GM21825 (cell line): ENCODE data around the gene CDK10.
A peak's percentile ranks its signal among the peaks of the same experiment; 100 is the strongest.

Experiments used
- ATAC-seq: cut with Tn5 transposase; IDR thresholded peaks from one replicate; pipeline ENCODE4 v1.9.1; 2021; ENCODE audit warnings: mild to moderate bottlenecking, moderate library complexity; ENCODE audit not compliant: unreplicated experiment

The CDK10 gene

DNA sequence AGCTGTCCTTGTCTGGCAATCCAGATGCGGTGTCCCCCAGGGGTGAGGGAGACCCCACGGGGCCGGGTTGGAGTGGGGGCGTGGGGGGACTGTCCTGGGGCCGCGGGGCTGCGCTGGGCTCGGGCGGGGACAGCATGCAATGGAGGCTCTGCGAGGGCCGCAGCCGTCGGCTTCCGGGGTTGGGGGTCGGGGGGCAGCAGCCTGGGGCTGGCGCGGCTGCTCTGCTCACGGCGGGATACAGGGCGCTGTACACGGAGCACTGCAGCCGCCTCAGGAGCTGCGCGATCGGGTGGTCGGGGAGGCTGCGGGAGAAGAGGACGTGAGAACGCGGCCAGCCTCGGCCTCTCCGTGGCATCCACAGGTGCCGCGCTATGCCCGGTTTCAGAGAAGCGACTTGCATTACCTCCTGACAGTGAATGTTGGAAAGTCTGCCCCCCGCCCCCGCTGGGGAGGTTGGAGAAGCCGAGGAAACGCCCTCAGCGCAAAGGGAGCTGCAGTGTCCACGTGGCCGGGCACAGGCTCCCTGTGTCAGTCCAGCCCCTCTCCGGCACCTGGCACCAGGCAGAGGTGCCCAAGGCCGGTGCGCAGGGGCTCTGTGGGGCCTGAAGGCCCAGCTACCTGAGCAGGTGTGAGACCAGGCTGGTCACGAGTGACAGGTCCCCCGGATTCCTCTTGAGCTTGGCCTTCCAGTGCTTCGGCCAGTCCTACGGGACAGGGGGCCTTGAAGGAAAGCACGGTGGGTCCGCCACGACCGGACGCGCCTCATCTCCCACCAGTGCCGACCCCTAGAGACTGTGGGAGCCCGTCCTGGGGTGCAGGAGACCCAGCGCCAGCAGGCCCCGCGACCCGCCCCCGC lies 24.4 kb downstream of the CDK10 start:
- no peak for ATAC-seq

GRCh38 chr16:89711601-89712273 lies 25.2 kb downstream of the CDK10 start:
- no peak for ATAC-seq

DNA sequence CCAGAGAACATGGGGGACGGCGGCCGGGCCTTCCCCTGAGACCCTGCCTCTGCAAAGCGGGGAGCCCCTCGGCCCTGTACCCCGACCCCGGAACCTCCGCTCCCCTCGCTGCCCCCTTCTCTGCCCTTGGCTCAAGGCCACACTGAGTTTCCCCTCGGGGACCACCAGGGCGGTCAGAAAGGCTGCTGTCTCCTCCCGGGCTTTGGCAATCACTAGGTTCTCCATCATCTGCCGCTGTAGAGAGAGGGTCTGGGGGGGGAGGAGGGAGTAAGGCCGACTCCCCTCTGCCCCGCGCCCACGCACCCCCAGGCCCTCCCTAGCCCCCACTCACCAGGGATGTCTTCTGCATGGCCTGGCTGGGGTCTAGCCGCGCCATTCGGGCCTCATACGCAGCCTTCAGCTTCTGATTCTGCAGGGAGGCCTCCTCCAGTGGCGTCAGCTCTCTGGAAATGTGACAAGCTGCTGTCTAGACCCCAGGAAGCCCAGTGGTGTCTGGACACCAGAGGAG lies 25.8 kb downstream of the CDK10 start:
- ATAC-seq = no peak

DNA sequence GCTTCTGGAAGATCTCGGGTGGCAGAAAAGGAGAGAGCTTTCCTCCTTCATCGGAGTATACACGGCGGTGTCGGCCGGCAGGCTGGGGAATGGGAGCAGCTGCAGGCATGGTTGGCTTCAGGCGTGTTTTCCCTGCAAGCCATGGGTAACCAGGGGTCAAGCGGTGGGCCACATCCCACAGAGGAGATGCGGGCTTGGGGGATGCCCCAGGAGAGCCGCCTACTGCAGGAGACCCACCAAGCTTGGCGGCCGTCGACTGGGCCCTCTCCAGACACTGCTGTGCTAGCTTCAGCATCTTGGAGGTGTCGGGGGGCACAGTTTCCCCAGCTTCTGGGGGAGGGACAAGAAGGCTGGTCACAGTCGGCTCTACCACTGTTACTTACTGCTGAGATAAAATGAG lies 30.0 kb downstream of the CDK10 start:
- no peak for ATAC-seq

DNA sequence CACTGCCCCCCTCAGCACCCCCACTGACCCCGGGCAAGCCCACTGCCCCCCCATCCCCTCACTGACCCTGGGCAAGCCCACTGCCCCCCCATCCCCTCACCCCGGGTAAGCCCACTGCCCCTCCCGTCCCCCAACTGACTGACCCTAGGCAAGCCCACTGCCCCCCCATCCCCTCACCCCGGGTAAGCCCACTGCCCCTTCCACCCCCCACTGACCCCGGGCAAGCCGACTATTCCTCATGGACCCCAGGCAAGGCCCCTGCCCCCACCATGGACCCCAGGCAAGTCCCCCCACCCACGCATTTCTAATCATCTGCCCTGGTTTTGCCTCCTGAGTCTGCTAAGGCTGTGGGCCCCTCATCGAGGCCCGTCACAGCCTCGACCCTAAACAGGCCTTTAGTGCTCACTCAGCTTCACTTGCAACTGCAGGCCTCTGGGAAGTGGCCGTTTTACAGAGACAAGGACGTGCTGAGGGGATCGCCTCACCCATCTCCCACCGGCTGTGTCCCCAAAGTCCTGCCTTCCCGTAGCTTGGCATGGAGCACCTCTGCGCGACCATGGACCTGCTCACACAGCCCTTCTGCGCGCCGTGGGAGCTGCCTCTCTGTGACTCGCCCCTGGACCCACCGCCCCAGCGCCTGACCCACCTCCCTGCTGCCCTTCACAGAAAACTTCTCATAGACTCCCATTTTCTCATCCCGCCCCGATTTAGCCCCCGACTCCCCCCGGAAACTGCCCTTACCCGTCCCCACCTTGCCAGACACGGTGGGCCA lies 30.6 kb downstream of the CDK10 start:
- no peak for ATAC-seq

- no peak for ATAC-seq
Measured at GRCh38 chr16:89717688-89718505, 31.4 kb downstream of the CDK10 start.

DNA sequence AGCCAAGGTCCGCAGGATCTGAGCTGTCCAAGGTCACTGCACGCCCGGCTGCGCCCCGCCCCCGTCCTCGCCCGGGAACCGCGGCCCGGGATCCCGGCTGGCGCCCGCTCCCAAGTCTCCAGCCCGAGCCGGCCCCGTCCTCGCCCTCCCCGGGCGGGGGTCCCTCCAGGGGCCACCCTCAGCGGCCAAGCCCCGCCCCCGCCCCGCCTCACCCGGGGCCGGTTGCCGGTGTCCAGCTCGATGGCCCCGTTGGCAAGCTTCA lies 34.0 kb downstream of the CDK10 start:
- ATAC-seq = peak; percentile 19

DNA sequence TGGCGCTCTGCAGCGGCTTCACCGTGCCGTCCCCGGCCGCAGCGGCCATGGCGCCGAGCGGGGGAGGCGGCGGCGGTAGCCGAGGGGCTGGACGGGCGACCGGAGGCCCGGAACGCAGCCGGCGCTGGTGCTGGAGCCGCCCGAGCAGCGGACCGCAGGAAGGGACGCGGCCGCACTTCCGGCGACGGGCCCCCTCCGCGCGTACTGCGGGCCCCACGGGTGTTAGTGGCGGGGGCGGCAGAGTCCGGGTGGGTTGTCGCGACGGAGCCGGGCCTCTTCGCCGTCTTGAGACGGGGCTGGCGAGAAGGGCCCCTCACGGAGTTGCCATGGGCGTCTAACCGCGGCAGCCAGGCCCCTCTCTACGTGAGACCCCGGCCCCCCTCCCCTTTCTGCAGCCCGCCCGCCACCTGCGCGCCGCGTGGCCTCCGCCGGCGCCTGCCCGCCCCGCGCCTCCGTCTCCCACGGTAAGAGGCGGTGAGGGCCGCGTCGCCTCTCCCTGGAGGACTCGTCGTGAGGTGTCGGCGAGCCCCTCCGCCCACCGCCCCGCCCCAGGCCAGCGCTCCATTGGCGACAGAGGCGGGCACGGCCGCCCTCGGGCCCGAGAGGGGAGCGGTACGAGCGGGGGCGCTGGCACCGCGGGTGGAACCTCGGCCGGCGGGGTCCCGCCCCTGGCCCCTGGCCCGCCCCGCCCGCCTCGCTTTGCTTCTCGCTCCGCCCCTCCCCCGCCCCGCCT lies 34.5 kb downstream of the CDK10 start, which contains the start of the genes VPS9D1 and ZNF276:
Gene VPS9D1 (minus strand): TSS at position 86 of the 733 bp plus-strand sequence. CDS start 37 bp downstream, at position 49.
Gene ZNF276 (plus strand): TSS at position 725 of the 733 bp plus-strand sequence. CDS start 104 bp downstream, outside the sequence.
- ATAC-seq = peak; percentile 46

DNA sequence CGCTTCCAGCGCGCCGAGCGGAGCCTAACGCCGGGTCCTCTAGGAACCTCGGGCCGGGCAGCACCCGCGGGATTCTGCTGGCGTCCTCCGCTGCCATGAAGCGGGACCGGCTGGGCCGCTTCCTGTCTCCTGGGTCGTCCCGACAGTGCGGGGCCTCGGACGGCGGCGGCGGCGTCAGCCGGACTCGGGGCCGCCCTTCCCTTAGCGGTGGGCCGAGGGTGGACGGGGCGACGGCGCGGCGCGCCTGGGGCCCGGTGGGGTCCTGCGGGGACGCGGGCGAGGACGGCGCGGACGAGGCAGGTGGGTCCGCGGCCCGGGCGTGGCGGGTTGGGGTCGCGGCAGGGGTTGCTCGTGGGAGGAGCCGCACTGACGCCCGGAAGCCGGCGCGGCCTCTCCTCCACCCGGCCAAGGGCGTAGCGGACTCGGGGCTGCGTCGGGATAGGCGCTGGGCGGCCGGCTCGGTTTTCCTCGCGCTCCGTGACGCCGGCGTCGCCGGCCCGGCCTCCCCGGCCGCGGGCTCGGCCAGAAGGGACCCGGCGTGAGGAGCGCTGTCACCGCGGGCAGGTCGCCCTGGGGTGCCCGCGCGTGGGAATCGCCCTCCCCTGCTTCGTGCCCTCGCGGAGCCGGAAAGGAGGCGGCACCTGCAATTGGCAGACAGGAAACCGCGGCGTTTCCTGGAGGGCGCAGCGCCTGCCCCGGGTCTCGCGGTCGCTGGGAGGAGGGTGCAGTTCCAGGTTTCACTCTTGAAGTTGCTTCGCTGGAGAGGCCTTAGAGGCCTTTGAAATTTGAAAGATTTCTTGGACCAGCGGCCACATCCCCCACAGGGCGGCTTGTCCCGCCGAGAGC lies 35.3 kb downstream of the CDK10 start:
- peak; percentile 28 for ATAC-seq

DNA sequence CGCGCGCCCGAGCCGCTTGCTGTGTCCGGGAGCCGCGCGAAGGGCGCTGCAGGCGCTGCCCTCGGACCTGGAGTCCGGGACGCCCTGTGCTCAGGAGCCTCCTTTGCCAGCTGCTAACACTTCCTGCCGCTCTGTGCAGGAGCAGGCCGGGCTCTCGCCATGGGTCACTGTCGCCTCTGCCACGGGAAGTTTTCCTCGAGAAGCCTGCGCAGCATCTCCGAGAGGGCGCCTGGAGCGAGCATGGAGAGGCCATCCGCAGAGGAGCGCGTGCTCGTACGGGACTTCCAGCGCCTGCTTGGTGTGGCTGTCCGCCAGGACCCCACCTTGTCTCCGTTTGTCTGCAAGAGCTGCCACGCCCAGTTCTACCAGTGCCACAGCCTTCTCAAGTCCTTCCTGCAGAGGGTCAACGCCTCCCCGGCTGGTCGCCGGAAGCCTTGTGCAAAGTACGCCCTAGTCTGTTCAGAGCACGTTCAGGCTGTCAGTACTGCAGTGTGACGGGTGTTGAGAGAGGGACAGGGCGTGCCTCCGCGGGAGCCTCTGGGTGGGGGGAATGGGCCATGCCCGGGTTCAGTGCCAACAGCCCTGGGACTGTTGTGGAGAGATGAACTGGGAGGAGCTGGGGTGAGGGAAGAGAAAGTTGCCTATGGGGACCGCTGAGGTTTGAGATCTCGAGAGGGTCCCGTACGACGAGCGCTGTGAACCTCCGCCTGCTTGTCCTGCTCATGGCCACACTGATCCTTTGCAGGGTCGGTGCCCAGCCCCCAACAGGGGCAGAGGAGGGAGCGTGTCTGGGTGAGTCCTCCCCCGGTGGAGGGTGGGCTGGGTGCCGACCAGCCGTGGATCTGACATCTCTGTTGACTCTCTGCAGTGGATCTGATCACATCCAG lies 36.1 kb downstream of the CDK10 start:
- no peak for ATAC-seq

DNA sequence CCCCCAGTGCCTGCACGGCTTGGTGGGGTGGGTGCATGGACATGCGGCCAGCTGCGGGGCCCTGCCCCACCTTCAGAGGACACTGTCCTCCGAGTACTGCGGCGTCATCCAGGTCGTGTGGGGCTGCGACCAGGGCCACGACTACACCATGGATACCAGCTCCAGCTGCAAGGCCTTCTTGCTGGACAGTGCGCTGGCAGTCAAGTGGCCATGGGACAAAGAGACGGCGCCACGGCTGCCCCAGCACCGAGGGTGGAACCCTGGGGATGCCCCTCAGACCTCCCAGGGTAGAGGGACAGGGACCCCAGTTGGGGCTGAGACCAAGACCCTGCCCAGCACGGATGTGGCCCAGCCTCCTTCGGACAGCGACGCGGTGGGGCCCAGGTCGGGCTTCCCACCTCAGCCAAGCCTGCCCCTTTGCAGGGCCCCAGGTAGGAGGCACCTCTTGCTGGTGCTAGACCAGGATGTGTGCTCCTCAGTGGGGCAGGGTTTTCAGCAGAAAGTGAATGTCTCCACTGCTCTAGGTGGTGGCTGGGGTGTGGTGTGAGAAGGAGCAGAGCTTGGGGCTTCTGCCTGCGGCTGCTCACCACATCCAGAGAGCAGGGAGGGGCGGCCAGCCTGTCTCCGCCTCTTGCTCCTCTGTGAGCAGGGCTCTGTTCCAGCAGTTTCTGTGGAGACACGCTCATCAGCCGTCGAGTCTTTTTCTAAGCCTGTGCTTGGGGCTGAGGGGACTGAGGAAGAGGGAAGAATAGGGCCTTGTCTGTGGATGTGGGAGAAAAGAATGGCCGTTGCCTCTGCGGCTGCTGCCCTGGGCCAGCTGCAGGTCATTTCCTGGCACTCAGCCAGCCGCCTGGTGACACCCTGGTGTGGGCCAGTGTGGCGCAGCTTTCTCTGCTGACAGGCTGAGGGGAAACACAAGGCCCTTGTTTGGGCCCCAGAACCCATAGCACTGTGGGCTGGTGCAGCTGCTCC lies 37.1 kb downstream of the CDK10 start:
- no peak for ATAC-seq

DNA sequence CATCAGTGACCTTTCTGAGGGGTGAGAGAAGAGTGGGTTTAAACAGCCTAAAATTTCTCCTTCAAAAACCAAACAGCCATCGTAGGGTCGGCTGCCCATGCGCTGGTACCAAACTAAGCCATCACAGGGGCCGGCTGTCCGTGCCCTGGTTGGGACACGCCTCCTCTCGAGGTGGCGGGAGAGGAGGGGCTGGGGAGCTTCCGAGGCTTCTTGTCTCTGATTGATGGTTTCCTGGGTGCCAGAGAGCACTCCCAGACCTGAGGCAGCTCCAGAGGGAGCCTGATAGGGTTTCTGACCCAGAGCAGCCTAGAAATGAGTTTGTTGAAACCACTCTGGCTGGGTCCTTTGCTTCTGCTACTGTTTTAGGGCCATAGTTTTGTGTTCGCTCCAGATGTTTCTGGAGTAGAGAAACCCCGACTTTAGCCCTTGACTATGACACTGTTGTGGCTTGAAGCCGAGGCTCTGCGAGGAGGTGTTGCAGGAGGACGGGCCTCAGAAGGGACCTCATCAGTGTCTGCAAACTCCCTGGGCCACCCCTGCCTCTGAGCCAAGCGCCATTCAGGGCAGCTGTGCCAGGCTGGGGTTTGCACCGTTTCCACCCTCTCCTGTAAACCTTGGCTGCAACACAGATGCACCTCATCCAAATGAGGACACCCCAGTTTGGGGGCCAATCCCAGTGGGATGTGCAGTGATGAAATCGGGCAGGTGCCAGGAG lies 41.1 kb downstream of the CDK10 start:
- ATAC-seq = no peak

GRCh38 chr16:89729293-89729692 lies 42.8 kb downstream of the CDK10 start:
- no peak for ATAC-seq

DNA sequence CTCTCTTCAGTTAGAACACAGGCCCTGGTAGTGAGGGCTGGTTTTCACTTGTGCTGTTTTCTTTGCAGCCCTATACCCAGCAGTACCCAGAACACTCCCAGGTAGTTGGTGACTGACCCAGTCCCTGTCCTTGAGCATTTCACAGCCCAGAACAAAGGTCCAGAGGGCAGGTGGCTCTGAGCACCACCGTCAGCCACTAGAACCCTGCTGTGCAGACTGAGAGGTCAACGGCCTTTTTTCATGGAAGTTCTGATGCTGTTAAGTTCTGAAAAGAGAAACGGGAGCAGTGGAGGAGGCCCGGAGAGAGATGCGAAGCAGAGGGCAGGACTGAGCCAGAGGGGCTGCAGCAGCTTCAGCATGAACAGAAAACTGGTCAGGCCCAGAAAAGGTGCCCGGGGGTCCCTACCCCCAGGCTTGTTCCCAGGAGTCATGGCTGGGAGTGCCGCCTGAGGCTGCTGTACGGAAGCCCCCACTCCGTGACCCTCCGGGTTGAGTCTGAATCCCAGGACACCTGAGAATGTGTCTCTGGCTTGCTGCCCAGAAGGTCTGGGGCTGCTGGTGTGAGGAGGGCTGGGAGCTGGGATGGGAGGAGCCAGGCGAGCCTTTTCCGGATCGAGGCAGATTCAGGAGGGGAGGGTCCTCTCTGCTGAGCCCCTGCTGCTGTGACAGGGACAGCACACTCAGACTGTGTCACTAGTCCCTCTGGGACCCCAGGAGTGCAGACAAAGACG lies 43.5 kb downstream of the CDK10 start:
- no peak for ATAC-seq

DNA sequence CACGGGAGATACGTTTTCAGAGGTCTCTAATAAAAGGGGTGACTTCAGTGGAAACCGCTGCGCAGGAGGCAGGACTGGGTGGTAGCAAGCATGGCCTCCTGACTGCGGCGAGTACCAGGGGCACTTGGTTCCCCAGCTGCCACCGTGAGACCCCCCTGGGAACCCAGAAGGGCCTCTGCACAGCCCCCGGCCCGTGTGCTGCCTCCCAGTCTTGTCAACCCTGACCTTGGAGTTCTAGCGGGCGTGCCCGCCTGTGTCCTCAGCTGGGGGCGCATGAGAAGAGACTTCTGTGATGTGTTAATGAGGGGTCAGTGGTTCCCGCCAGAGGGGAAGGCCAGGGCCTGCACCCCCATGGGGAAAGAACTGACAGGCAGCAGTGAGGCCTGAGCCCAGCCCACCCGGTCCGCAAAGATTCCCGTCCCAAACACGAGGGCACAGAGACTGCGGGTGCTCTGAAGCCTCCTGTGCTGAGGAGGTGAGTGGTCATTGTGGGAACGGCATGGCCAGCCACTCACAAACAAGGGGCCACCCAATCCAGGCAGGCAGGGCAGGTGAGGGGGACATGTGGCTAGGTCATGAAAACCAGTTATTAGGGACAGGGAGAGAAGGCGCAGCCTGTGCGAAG lies 44.2 kb downstream of the CDK10 start:
- ATAC-seq = no peak
